Dendritic cell treated with granulocyte-macrophage colony-stimulating factor and Interleukin-4, amounts not matched to agents 40 ng/mL and 50 ng/mL, for 4 days (primary cell): ENCODE data around the gene TXNRD1.
"Not testable (repeated sequence)": the region's sequence is repeated elsewhere in the genome, so short reads cannot be mapped to it uniquely, and the experiment has no call there.

Source experiments
- H3K27ac Mint-ChIP-seq: one replicate; pipeline ENCODE4 v1.8.0; 2022; ENCODE audit warnings: mild to moderate bottlenecking, mixed read lengths
- H3K27me3 Mint-ChIP-seq: one replicate; pipeline ENCODE4 v1.8.0; 2022; ENCODE audit warnings: mild to moderate bottlenecking, mixed read lengths
- H3K36me3 Mint-ChIP-seq: one replicate; pipeline ENCODE4 v1.8.0; 2022; ENCODE audit warnings: low read depth, mixed read lengths
- H3K4me1 Mint-ChIP-seq: one replicate; pipeline ENCODE4 v1.8.0; 2022; ENCODE audit warnings: low read depth, mixed read lengths
- H3K4me3 Mint-ChIP-seq: one replicate; pipeline ENCODE4 v1.8.0; 2022; ENCODE audit warnings: mild to moderate bottlenecking, moderate library complexity, mixed read lengths
- H3K9me3 Mint-ChIP-seq: one replicate; pipeline ENCODE4 v1.8.0; 2022; ENCODE audit warnings: mixed read lengths
- intact Hi-C: fragments of 100-400 bp; cut with micrococcal nuclease; formaldehyde crosslinking; loops from one replicate; pipeline ENCODE4 v1.15.0; 2022

TXNRD1 gene

GRCh38 chr12:104374806-104375205 is 159.2 kb downstream of the TXNRD1 start:
- no peaks in the 10 kb centered on the region for H3K36me3 Mint-ChIP-seq

GRCh38 chr12:104375775-104376174 is 160.2 kb downstream of the TXNRD1 start:
- intact Hi-C loops = no loop called here
- no peaks in the 10 kb centered on the region for H3K9me3 Mint-ChIP-seq
- H3K36me3 Mint-ChIP-seq = no peaks in the 10 kb centered on the region

More at GRCh38 chr12:104374806-104375205, 159.2 kb downstream of the TXNRD1 start:
- no peak overlapping the region for H3K27ac Mint-ChIP-seq
- intact Hi-C loops = no loop called here
- no peak overlapping the region for H3K4me3 Mint-ChIP-seq
- H3K4me1 Mint-ChIP-seq = peaks cover 15% of the 10 kb centered on the region
- peaks cover 3% of the 10 kb centered on the region for H3K9me3 Mint-ChIP-seq
- H3K27me3 Mint-ChIP-seq = peaks cover 12% of the 10 kb centered on the region

DNA sequence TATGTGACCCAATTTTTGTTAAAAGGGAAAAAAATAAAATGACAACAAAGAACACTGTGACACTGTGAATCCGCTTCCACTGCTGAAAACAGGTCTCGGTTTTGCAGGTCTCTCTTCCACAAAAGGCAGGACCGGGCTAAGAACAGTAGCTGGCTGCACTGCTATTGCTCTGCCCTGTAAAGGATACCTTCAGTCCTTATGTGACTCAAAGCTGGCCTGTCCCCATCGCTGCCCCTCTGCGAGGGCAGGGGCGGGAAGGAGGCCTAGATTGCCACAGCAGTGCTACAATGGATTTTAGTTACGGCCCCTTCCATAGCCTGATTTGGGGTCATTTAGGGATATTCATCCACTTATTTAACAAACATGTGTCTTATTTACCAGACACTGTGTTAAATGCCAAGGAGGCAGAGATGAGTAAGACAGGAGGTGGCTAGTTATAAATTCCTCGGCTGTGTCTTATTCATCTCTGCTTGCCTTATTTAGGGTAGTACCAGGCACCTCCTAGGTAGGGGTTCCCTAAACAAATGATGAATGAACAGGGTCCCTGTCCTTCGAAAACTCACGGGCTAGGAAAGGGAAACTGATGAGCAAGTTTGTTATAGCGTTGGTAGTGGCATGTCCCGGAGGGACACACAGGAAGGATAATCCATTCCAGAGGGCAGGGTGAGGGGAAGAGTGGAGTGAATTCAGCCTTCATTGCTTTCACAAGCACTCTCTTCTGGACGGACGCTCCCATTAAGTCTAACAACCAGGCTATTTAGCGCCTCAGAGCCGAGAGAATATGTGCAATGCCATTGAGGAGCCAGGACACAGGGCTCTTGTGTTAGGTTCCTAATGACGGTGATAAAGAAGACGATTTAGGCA is 161.3 kb downstream of the TXNRD1 start:
- peaks cover 10% of the 10 kb centered on the region for H3K27me3 Mint-ChIP-seq
- H3K4me1 Mint-ChIP-seq = peaks cover 15% of the 10 kb centered on the region
- no peak overlapping the region for H3K27ac Mint-ChIP-seq
- intact Hi-C loops = no loop called here
- H3K36me3 Mint-ChIP-seq = no peaks in the 10 kb centered on the region
- no peaks in the 10 kb centered on the region for H3K9me3 Mint-ChIP-seq
- H3K4me3 Mint-ChIP-seq = no peak overlapping the region

More at GRCh38 chr12:104375775-104376174, 160.2 kb downstream of the TXNRD1 start:
- Mint-ChIP-seq H3K27me3 (peaks cover 12% of the 10 kb centered on the region), H3K27ac (no peak overlapping the region), H3K4me1 (peaks cover 15% of the 10 kb centered on the region), H3K4me3 (no peak overlapping the region)

DNA sequence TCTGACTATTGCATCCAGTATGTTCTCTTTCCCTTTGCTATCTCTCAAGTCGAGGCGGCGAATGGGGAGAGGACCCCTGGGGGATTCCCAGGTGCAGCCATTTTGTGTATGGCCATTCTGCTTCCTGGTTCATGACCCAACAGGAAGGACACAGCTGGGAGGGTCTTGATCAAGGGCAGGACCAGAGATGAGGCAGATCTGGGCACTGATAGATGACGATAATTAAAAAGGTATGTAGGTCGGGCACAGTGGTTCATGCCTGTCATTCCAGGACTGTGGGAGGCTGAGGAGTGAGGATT is 161.9 kb downstream of the TXNRD1 start:
- H3K36me3 Mint-ChIP-seq = no peaks in the 10 kb centered on the region

GRCh38 chr12:104378427-104378826 is 162.8 kb downstream of the TXNRD1 start:
- Mint-ChIP-seq H3K27me3 (peaks cover 6% of the 10 kb centered on the region), H3K4me3 (no peak overlapping the region), H3K36me3 (no peaks in the 10 kb centered on the region), H3K27ac (no peak overlapping the region), H3K4me1 (peaks cover 11% of the 10 kb centered on the region), H3K9me3 (no peaks in the 10 kb centered on the region)
- intact Hi-C loops = no loop called here

More for the DNA sequence above, 161.9 kb downstream of the TXNRD1 start:
- H3K9me3 Mint-ChIP-seq = no peaks in the 10 kb centered on the region
- intact Hi-C loops = no loop called here
- no peak overlapping the region for H3K4me3 Mint-ChIP-seq
- peaks cover 6% of the 10 kb centered on the region for H3K27me3 Mint-ChIP-seq
- peaks cover 15% of the 10 kb centered on the region for H3K4me1 Mint-ChIP-seq
- H3K27ac Mint-ChIP-seq = no peak overlapping the region

DNA sequence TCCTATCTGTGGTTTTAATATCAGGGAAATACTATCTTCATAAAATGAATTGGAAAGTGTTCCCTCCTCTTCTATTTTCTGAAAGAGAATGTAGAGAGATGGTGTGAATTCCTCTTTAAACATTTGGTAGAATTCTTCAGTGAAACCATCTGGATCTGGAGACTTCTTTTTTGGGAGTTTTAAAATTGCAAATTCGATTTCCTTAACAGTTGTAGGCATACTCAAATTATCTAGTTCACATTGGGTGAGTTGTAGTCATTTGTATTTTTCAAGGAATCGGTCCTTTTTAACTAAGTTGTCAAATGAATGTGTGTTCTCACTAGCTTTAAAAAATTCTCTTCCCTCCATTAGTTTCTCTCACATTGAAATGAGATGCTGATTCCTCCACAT is 165.8 kb downstream of the TXNRD1 start:
- Mint-ChIP-seq H3K27ac (peak overlapping the region; percentile 39), H3K9me3 (no peaks in the 10 kb centered on the region), H3K4me1 (peaks cover 11% of the 10 kb centered on the region), H3K4me3 (no peak overlapping the region), H3K27me3 (peaks cover 6% of the 10 kb centered on the region), H3K36me3 (peaks cover 7% of the 10 kb centered on the region)
- intact Hi-C loops = loop anchor here (2.0 to 10.0 kb wide), 3 partner anchors 343 to 671 kb away; no protein-coding TSS in a partner anchor

GRCh38 chr12:104381731-104382480 is 166.3 kb downstream of the TXNRD1 start:
- peaks cover 6% of the 10 kb centered on the region for H3K27me3 Mint-ChIP-seq
- H3K27ac Mint-ChIP-seq = peak overlapping the region; percentile 44
- intact Hi-C loops = loop anchor here (2.0 to 10.0 kb wide), 4 partner anchors 343 to 671 kb away; no protein-coding TSS in a partner anchor
- no peaks in the 10 kb centered on the region for H3K9me3 Mint-ChIP-seq
- peaks cover 11% of the 10 kb centered on the region for H3K4me1 Mint-ChIP-seq
- H3K36me3 Mint-ChIP-seq = peaks cover 7% of the 10 kb centered on the region
- H3K4me3 Mint-ChIP-seq = no peak overlapping the region

DNA sequence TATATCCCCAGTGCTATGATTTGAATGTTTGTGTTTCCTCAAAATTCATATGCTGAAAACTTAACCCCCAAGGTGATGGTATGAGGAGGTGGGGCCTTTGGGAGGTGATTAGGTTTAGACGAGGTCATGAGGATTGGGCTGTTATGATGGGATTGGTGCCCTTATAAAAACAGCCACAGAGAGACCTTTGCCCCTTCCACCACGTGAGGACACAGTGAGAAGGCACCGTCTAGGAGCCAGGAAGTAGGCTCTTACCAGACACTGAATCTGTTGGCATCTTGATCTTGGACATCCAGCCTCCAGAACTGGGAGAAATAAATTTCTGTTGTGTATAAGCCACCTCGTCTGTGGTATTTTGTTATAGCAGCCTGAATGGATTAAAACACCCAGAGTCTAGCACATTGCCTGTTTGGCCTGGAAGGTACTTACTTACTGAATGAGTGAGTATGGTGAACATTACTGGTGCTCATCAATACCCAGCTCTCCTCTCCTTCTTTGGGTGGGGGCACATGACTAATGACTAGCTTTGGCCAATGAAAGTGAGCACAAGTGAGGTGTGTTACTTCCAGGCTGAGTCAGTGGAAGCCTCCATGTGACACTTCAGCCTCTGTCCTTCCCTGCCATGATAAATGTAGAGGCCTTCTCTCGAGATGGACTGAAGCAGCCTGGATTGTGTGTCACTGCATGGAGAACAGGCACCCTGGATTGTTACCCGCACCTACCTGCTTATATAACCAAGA is 168.7 kb downstream of the TXNRD1 start:
- Mint-ChIP-seq H3K9me3 (no peaks in the 10 kb centered on the region), H3K4me3 (no peak overlapping the region), H3K4me1 (peaks cover 11% of the 10 kb centered on the region), H3K27ac (no peak overlapping the region), H3K36me3 (peaks cover 7% of the 10 kb centered on the region), H3K27me3 (peaks cover 6% of the 10 kb centered on the region)
- intact Hi-C loops = loop anchor here (5.0 to 10.0 kb wide), 2 partner anchors 340 to 443 kb away; no protein-coding TSS in a partner anchor

GRCh38 chr12:104385510-104385909 is 169.9 kb downstream of the TXNRD1 start:
- intact Hi-C loops = loop anchor here (10.0 kb wide), 1 partner anchor 339 kb away; no protein-coding TSS in a partner anchor
- Mint-ChIP-seq H3K27me3 (peaks cover 6% of the 10 kb centered on the region), H3K9me3 (no peaks in the 10 kb centered on the region), H3K4me3 (no peak overlapping the region), H3K36me3 (peaks cover 7% of the 10 kb centered on the region), H3K4me1 (peaks cover 11% of the 10 kb centered on the region), H3K27ac (no peak overlapping the region)

DNA sequence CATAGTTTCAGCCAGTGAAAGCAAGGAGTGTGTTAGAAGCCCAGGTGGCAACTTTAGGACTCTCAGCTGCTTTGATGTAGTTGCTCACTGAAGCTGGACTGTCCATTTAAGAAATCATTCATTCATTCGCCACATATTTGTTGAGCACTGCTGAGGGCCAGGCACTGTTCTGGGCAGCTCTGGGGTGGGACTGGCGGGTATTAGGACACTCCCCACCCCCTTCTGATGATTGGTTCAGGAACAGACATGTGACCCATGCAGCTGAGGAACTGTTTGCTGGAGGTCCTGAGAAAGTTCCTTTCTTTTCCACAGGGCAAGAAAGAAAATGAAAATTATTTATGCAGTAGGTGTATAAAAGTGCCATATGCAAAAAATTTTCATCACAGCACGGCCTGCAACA is 170.9 kb downstream of the TXNRD1 start:
- Mint-ChIP-seq H3K36me3 (peaks cover 7% of the 10 kb centered on the region), H3K4me1 (peaks cover 11% of the 10 kb centered on the region), H3K27ac (no peak overlapping the region), H3K4me3 (no peak overlapping the region), H3K9me3 (no peaks in the 10 kb centered on the region), H3K27me3 (peaks cover 3% of the 10 kb centered on the region)
- intact Hi-C loops = loop anchor here (10.0 kb wide), 1 partner anchor 338 kb away; no protein-coding TSS in a partner anchor

DNA sequence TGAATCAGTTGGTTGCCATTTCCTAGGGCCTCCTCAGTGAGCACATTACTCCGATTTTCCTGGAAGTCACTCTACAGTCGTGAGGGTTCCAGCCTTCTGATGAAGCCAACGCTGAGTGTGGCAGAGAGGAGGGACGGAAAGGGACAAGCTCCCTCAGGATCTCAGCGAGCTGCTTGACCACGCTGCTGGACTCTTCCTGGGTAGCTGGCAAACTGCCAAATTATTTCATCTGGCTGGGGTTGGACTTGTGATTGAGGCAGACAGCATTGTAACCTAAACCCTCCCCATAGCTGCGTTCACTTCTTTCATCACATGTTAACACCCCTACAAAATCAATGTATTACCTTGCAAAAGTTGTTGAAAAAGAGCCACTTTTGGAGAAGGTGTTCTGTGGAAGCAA is 171.6 kb downstream of the TXNRD1 start:
- H3K27me3 Mint-ChIP-seq = peaks cover 2% of the 10 kb centered on the region
- intact Hi-C loops = loop anchor here (10.0 kb wide), 1 partner anchor 338 kb away; no protein-coding TSS in a partner anchor
- H3K4me1 Mint-ChIP-seq = peaks cover 4% of the 10 kb centered on the region
- H3K36me3 Mint-ChIP-seq = peaks cover 7% of the 10 kb centered on the region
- no peak overlapping the region for H3K4me3 Mint-ChIP-seq
- no peaks in the 10 kb centered on the region for H3K9me3 Mint-ChIP-seq
- no peak overlapping the region for H3K27ac Mint-ChIP-seq

DNA sequence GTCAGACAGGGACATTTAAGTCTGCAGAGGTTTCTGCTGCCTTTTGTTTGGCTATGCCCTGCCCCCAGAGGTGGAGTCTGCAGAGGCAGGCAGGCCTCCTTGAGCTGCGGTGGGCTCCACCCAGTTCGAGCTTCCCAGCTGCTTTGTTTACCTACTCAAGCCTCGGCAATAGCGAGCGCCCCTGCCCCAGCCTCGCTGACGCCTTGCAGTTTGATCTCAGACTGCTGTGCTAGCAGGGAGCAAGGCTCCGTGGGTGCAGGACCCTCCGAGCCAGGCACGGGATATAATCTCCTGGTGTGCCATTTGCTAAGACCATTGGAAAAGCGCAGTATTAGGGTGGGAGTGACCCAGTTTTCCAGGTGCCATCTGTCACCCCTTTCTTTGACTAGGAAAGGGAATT is 178.5 kb downstream of the TXNRD1 start:
- H3K4me3 Mint-ChIP-seq, H3K4me1 Mint-ChIP-seq, H3K36me3 Mint-ChIP-seq, H3K9me3 Mint-ChIP-seq, H3K27ac Mint-ChIP-seq, H3K27me3 Mint-ChIP-seq, intact Hi-C loops: not testable (repeated sequence)
